GM19238 (cell line): ENCODE measurements around the gene KLHL5.
"Not testable (repeated sequence)": the region's sequence is repeated elsewhere in the genome, so short reads cannot be mapped to it uniquely, and the experiment has no call there.

Experiments
- DNase-seq: peaks from one replicate; pipeline ENCODE4 v3.0.0; 2011; ENCODE audit warnings: low spot score; ENCODE audit not compliant: insufficient read length

The KLHL5 gene

GRCh38 chr4:39097290-39097689 is 35.3 kb downstream of the KLHL5 start:
- no peak for DNase-seq

- DNase-seq, result no peak
Observed at GRCh38 chr4:39102297-39102696, 40.3 kb downstream of the KLHL5 start.

- DNase-seq, result no peak
Observed at GRCh38 chr4:39103291-39103690, 41.3 kb downstream of the KLHL5 start.

GRCh38 chr4:39104255-39104654 is 42.2 kb downstream of the KLHL5 start:
- DNase-seq, result no peak

- DNase-seq, result no peak
Observed at GRCh38 chr4:39106011-39106410, 44.0 kb downstream of the KLHL5 start.

GRCh38 chr4:39114436-39114835 is 52.4 kb downstream of the KLHL5 start:
- no peak for DNase-seq

GRCh38 chr4:39118034-39118658 is 56.1 kb downstream of the KLHL5 start:
- DNase-seq, result no peak

GRCh38 chr4:39120418-39120817 is 58.4 kb downstream of the KLHL5 start:
- DNase-seq, result no peak

- no peak for DNase-seq
Observed at GRCh38 chr4:39124885-39125599, 63.0 kb downstream of the KLHL5 start.

GRCh38 chr4:39125600-39125985 is 63.6 kb downstream of the KLHL5 start:
- DNase-seq, result no peak

GRCh38 chr4:39126256-39127095 is 64.4 kb downstream of the KLHL5 start:
- no peak for DNase-seq

GRCh38 chr4:39133623-39134022 is 71.6 kb downstream of the KLHL5 start:
- DNase-seq, result no peak

- DNase-seq, result no peak
Observed at GRCh38 chr4:39134683-39135306, 72.8 kb downstream of the KLHL5 start.

- DNase-seq, result not testable (repeated sequence)
Observed at GRCh38 chr4:39138227-39138626, 76.2 kb downstream of the KLHL5 start.

GRCh38 chr4:39146211-39146610 is 84.2 kb downstream of the KLHL5 start:
- DNase-seq, result no peak

- no peak for DNase-seq
Observed at GRCh38 chr4:39154009-39154408, 92.0 kb downstream of the KLHL5 start.

- no peak for DNase-seq
Observed at GRCh38 chr4:39157520-39157919, 95.5 kb downstream of the KLHL5 start.

GRCh38 chr4:39166177-39166576 is 104.1 kb downstream of the KLHL5 start:
- DNase-seq, result no peak

- no peak for DNase-seq
Observed at GRCh38 chr4:39166669-39167068, 104.6 kb downstream of the KLHL5 start.

- no peak for DNase-seq
Observed at GRCh38 chr4:39169426-39169825, 107.4 kb downstream of the KLHL5 start.

- DNase-seq, result no peak
Observed at GRCh38 chr4:39170301-39170700, 108.3 kb downstream of the KLHL5 start.
